GM12892 (cell line): Measurements from ENCODE around the gene SLC22A13.
A peak's percentile ranks its signal among the peaks of the same experiment; 100 is the strongest.

Source experiments
- DNase-seq: peaks from one replicate; pipeline ENCODE4 v3.0.0; 2011; ENCODE audit not compliant: insufficient read length
- FAIRE-seq: peaks from 2 replicates; lab custom pipeline; 2011; peaks lifted over from hg19 to GRCh38; lab: Jason Lieb, UNC
- POLR2A ChIP-seq: IDR thresholded peaks from 2 replicates; pipeline ENCODE4 v1.6.1; 2011; ENCODE audit warnings: low read depth, low read length, control low read depth
- POLR2AphosphoS5 ChIP-seq: IDR thresholded peaks from 2 replicates; pipeline ENCODE4 v1.6.1; 2011; ENCODE audit warnings: low read depth, low read length, control low read depth
- TAF1 ChIP-seq: IDR thresholded peaks from 2 replicates; pipeline ENCODE4 v1.6.1; 2011; ENCODE audit warnings: low read depth, mild to moderate bottlenecking, control low read depth, low read length, borderline replicate concordance

Gene SLC22A13

GRCh38 chr3:38268087-38268486 is 2.5 kb downstream of the SLC22A13 start:
- DNase-seq, result no peak
- TF ChIP-seq POLR2A (no peak), POLR2AphosphoS5 (no peak), TAF1 (no peak)
- FAIRE-seq, result no peak

GRCh38 chr3:38268522-38268921 is 2.9 kb downstream of the SLC22A13 start:
- FAIRE-seq (peak; percentile 27), DNase-seq (no peak)
- TF ChIP-seq TAF1 (no peak), POLR2A (no peak), POLR2AphosphoS5 (no peak)

GRCh38 chr3:38270606-38271005 is 5.0 kb downstream of the SLC22A13 start:
- TF ChIP-seq POLR2A (no peak), TAF1 (no peak), POLR2AphosphoS5 (no peak)
- no peak for DNase-seq
- FAIRE-seq, result no peak

- DNase-seq, result no peak
- no peak for TF ChIP-seq TAF1
- no peak for TF ChIP-seq POLR2AphosphoS5
- TF ChIP-seq POLR2A, result no peak
- FAIRE-seq, result no peak
These were observed 5.9 kb downstream of the SLC22A13 start for GRCh38 chr3:38271553-38271952.

GRCh38 chr3:38274864-38275649 is 9.4 kb downstream of the SLC22A13 start:
- DNase-seq, result no peak
- no peak for TF ChIP-seq POLR2AphosphoS5
- no peak for TF ChIP-seq TAF1
- no peak for FAIRE-seq

- FAIRE-seq (no peak), DNase-seq (no peak)
- TF ChIP-seq TAF1 (no peak), POLR2A (no peak), POLR2AphosphoS5 (no peak)
These were observed 10.0 kb downstream of the SLC22A13 start for GRCh38 chr3:38275658-38276057.

- FAIRE-seq (no peak), DNase-seq (no peak)
- no peak for TF ChIP-seq TAF1
- no peak for TF ChIP-seq POLR2A
- TF ChIP-seq POLR2AphosphoS5, result no peak
These were observed 10.7 kb downstream of the SLC22A13 start for GRCh38 chr3:38276081-38276916.

- no peak for FAIRE-seq
- no peak for DNase-seq
These were observed 11.5 kb downstream of the SLC22A13 start for GRCh38 chr3:38276917-38277630.

GRCh38 chr3:38278841-38279240 is 13.2 kb downstream of the SLC22A13 start:
- TF ChIP-seq TAF1 (no peak), POLR2A (no peak), POLR2AphosphoS5 (no peak)
- DNase-seq (no peak), FAIRE-seq (no peak)

More at GRCh38 chr3:38276917-38277630, 11.5 kb downstream of the SLC22A13 start:
- TF ChIP-seq POLR2AphosphoS5 (no peak), POLR2A (no peak), TAF1 (no peak)

- FAIRE-seq (no peak), DNase-seq (no peak)
- TF ChIP-seq POLR2AphosphoS5 (no peak), TAF1 (no peak), POLR2A (no peak)
These were observed 16.5 kb downstream of the SLC22A13 start, which contains the start of gene SLC22A14 for GRCh38 chr3:38281895-38282686. SLC22A14 (plus strand) TSS chr3:38282294; CDS start chr3:38306027, 23,733 bp downstream.

GRCh38 chr3:38283810-38284755 is 18.5 kb downstream of the SLC22A13 start:
- TF ChIP-seq POLR2AphosphoS5, result no peak
- TF ChIP-seq TAF1, result no peak
- no peak for TF ChIP-seq POLR2A
- FAIRE-seq (no peak), DNase-seq (no peak)
